SK-N-SH (cell line): ENCODE results near the gene DPPA5.

Experiments
- EZH2phosphoT487 ChIP-seq: fragments of 200-600 bp; sonication (generic); IDR thresholded peaks from 2 replicates; pipeline ENCODE4 v1.6.1; 2017; ENCODE audit warnings: low read depth, mixed run types, mild to moderate bottlenecking, antibody characterized with exemption, moderate library complexity, borderline replicate concordance
- JUND ChIP-seq: IDR thresholded peaks from 2 replicates; pipeline ENCODE4 v1.4.0; 2012
- NRF1 ChIP-seq: IDR thresholded peaks from 2 replicates; pipeline ENCODE4 v1.6.1; 2012; ENCODE audit warnings: low read depth, mild to moderate bottlenecking, low read length
- POLR2AphosphoS5 ChIP-seq: IDR thresholded peaks from 2 replicates; pipeline ENCODE4 v1.6.1; 2012; ENCODE audit warnings: low read depth, low read length
- RAD21 ChIP-seq: IDR thresholded peaks from 2 replicates; pipeline ENCODE4 v1.6.1; 2012; ENCODE audit warnings: mild to moderate bottlenecking, low read length
- RCOR1 ChIP-seq: fragments of 150-350 bp; IDR thresholded peaks from 2 replicates; pipeline ENCODE4 v1.6.1; 2017; ENCODE audit warnings: antibody characterized with exemption, low read length
- RXRA ChIP-seq: IDR thresholded peaks from 2 replicates; pipeline ENCODE4 v1.4.0; 2012; ENCODE audit warnings: low read depth, mild to moderate bottlenecking, borderline replicate concordance
- SMC3 ChIP-seq: IDR thresholded peaks from 2 replicates; pipeline ENCODE4 v1.6.1; 2012; ENCODE audit warnings: low read depth, low read length, improper control_type of control experiment
- TAF1 ChIP-seq: IDR thresholded peaks from 2 replicates; pipeline ENCODE4 v1.6.1; 2012; ENCODE audit warnings: low read depth, mild to moderate bottlenecking, low read length, moderate library complexity, borderline replicate concordance
- TCF12 ChIP-seq: IDR thresholded peaks from 2 replicates; pipeline ENCODE4 v1.4.0; 2012
- TF ChIP-seq, protein P1 (sequence below): fragments of 200-600 bp; sonication (generic); IDR thresholded peaks from 2 replicates; pipeline ENCODE4 v1.6.1; 2017; ENCODE audit warnings: antibody characterized with exemption, mild to moderate bottlenecking, moderate library complexity
- TF ChIP-seq, protein P2 (sequence below): IDR thresholded peaks from 2 replicates; pipeline ENCODE4 v1.6.1; 2012; ENCODE audit warnings: mild to moderate bottlenecking, low read depth, low read length, moderate library complexity
- TF ChIP-seq, protein P3 (sequence below): IDR thresholded peaks from 2 replicates; pipeline ENCODE4 v1.4.0; 2012; ENCODE audit warnings: low read depth, borderline replicate concordance
- TF ChIP-seq, protein P4 (sequence below): fragments of 150-350 bp; IDR thresholded peaks from 2 replicates; pipeline ENCODE4 v1.6.1; 2017; ENCODE audit warnings: antibody characterized with exemption, low read length, low read depth, borderline replicate concordance

DNA sequence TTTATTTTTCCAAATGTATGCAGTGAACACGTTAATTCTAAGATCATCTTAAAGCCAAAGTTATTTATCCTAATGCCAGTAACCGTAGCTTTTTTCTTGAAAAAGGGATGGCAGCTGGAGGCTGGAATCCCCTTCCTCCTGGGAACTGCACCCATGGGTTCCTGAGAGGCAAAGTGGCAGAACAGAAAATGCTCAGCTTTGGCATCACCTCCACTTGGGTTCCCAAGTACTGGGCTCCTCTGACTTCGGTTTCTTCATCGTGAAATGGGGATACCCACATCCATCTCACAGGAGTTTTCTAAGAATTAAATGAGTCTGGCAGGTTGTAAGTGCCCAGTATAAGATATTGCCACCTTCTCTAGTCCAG, 34.3 kb upstream of the DPPA5 start:
- TF ChIP-seq POLR2AphosphoS5 (no peak), EZH2phosphoT487 (no peak), TAF1 (no peak), JUND (no peak), NRF1 (no peak), TCF12 (no peak), RCOR1 (no peak), SMC3 (no peak), RXRA (no peak), RAD21 (no peak)
- TF ChIP-seq, protein P1, sequence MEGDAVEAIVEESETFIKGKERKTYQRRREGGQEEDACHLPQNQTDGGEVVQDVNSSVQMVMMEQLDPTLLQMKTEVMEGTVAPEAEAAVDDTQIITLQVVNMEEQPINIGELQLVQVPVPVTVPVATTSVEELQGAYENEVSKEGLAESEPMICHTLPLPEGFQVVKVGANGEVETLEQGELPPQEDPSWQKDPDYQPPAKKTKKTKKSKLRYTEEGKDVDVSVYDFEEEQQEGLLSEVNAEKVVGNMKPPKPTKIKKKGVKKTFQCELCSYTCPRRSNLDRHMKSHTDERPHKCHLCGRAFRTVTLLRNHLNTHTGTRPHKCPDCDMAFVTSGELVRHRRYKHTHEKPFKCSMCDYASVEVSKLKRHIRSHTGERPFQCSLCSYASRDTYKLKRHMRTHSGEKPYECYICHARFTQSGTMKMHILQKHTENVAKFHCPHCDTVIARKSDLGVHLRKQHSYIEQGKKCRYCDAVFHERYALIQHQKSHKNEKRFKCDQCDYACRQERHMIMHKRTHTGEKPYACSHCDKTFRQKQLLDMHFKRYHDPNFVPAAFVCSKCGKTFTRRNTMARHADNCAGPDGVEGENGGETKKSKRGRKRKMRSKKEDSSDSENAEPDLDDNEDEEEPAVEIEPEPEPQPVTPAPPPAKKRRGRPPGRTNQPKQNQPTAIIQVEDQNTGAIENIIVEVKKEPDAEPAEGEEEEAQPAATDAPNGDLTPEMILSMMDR, result no peak
- TF ChIP-seq, protein P2, sequence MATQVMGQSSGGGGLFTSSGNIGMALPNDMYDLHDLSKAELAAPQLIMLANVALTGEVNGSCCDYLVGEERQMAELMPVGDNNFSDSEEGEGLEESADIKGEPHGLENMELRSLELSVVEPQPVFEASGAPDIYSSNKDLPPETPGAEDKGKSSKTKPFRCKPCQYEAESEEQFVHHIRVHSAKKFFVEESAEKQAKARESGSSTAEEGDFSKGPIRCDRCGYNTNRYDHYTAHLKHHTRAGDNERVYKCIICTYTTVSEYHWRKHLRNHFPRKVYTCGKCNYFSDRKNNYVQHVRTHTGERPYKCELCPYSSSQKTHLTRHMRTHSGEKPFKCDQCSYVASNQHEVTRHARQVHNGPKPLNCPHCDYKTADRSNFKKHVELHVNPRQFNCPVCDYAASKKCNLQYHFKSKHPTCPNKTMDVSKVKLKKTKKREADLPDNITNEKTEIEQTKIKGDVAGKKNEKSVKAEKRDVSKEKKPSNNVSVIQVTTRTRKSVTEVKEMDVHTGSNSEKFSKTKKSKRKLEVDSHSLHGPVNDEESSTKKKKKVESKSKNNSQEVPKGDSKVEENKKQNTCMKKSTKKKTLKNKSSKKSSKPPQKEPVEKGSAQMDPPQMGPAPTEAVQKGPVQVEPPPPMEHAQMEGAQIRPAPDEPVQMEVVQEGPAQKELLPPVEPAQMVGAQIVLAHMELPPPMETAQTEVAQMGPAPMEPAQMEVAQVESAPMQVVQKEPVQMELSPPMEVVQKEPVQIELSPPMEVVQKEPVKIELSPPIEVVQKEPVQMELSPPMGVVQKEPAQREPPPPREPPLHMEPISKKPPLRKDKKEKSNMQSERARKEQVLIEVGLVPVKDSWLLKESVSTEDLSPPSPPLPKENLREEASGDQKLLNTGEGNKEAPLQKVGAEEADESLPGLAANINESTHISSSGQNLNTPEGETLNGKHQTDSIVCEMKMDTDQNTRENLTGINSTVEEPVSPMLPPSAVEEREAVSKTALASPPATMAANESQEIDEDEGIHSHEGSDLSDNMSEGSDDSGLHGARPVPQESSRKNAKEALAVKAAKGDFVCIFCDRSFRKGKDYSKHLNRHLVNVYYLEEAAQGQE, result no peak
- TF ChIP-seq, protein P3, sequence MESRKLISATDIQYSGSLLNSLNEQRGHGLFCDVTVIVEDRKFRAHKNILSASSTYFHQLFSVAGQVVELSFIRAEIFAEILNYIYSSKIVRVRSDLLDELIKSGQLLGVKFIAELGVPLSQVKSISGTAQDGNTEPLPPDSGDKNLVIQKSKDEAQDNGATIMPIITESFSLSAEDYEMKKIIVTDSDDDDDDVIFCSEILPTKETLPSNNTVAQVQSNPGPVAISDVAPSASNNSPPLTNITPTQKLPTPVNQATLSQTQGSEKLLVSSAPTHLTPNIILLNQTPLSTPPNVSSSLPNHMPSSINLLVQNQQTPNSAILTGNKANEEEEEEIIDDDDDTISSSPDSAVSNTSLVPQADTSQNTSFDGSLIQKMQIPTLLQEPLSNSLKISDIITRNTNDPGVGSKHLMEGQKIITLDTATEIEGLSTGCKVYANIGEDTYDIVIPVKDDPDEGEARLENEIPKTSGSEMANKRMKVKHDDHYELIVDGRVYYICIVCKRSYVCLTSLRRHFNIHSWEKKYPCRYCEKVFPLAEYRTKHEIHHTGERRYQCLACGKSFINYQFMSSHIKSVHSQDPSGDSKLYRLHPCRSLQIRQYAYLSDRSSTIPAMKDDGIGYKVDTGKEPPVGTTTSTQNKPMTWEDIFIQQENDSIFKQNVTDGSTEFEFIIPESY, result no peak
- TF ChIP-seq, protein P4, sequence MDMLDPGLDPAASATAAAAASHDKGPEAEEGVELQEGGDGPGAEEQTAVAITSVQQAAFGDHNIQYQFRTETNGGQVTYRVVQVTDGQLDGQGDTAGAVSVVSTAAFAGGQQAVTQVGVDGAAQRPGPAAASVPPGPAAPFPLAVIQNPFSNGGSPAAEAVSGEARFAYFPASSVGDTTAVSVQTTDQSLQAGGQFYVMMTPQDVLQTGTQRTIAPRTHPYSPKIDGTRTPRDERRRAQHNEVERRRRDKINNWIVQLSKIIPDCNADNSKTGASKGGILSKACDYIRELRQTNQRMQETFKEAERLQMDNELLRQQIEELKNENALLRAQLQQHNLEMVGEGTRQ, result no peak
